NCI-H1694 (cell line): Measurements from ENCODE around the gene KCND2.
A peak's percentile ranks its signal among the peaks of the same experiment; 100 is the strongest.
"Not testable (repeated sequence)": the region's sequence is repeated elsewhere in the genome, so short reads cannot be mapped to it uniquely, and the experiment has no call there.

Experiments used
- DNase-seq: peaks from one replicate; lab custom pipeline; 2025; lab: John Stamatoyannopoulos, UW

KCND2 gene

DNA sequence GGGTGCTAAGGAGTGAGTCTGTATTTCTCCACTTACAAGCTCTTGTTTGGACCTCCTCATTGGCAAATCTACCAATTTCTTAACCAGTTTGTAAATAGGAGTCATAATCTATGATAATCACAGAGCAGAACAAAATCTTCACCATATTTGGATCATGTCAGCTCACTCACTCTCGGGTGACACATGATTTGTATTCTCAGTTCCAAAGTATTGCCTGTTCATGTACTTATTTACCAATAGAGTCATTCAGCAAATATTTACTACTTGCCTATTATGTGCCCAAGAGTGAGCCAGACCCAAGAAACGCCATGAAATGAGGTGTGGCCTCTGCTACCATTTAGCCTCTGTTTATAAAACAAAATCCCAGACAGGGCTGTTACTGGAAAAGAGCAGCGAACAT is 470.2 kb downstream of the KCND2 start:
- no peak for DNase-seq

DNA sequence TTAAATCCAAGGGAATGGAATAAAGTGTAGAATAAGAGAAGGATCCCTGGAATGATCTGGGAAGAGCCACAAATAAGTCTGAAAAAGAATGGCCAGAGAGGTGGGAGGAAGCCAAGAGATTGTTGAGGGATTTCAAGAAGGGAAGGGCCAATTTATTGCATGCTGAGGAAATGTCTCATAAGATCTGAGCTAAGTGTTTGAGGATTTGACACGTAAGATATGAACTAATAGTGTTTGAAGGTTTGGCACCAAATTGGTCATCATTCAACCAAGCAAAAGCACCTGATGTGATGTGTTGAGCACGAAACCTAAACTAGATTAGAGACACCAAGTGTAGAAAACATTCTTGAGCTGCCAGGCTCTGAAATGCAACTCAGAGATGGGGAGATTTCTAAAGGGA is 487.1 kb downstream of the KCND2 start:
- DNase-seq: no peak

DNA sequence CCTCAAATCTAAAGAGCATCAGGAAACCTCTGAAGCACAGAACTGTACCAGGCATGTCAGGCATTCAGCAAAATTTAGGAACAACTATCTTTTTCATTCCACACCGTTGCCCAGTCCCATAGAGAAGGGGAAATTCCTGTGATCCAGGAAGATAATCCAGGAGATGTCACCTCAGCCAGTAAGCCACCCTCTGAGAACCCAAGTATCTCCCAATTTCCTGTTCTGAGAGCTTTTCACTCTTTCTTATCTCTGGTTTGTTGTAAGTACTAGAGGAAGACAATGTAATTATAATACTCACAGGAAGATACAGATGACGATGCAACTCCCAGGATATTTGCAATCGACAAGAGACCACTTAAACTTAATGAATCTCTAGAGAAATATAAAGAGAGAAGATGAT is 487.9 kb downstream of the KCND2 start:
- DNase-seq: no peak

DNA sequence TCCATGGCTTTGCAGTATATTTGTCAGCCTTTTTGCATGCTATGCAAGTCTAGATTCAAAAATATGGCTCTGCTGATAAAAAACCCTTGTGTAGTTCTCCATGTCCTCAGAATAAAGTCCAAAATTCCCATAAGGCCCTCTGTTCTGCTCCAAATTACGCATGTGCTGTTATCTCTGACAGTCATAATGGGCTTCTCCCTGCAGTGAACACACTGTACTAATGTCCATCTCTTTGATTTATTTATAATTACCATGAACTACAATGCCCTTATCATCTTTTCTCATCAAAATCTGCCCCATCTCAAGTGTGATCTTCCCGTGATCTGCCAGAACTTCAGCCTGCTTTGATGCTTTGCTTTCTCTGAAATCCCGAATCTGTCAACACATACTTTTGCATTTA is 497.2 kb downstream of the KCND2 start:
- no peak for DNase-seq

DNA sequence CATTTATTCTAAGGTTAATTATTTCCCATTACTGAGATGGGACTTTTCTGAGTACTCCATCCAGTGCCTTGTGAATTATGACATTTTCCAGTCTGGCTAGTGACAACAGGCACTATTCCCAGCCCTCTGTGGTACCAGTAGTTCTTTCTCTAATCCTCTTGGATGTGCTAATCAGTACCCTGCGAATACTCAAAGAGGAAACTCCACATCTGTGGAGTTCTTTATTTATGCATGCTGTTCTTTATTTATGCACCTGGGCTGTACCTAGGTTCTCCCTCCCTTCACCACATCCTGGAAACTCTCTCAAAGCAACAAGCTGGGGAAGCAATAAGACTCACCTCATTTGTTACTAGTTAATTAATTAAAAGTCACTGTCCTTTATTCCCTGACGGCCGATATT is 501.5 kb downstream of the KCND2 start:
- DNase-seq: no peak

DNA sequence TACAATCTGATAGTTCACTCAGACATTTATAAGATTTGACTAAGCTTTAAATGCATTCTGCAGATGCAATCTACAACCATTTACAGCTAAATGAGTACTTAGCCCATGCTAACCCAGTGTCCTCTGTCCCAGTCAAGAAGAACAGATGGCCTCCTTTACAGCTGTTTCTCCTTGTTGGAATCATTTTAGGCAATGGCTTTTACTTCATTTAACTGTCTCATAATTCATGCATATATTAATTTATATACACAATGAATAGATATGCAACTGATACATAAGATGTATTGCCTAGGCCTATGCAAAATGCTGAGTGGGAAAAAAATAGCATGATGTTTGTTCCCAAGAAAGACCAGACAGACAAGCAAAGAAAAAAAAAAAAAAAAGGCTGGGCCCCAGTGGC is 502.8 kb downstream of the KCND2 start:
- no peak for DNase-seq

DNA sequence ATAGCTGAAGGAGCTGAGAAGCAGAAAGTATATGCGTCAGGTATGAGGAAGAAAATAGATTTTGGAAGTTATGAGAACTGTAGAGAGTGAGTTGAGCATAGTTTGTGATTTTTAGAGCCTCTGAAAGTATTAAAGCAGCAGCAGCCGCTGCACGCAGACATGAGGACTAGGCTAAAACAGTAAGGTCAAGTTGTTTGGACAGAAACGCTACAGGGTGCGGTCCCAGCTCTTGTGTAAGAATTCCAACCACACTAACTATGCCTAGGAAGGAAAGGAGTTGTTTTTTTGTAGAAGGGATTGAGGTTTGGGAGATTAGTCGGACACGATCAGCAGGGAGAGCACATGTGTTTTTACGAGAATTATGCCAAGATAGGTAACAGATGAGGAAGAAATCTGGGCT is 506.1 kb downstream of the KCND2 start:
- not testable (repeated sequence) for DNase-seq

DNA sequence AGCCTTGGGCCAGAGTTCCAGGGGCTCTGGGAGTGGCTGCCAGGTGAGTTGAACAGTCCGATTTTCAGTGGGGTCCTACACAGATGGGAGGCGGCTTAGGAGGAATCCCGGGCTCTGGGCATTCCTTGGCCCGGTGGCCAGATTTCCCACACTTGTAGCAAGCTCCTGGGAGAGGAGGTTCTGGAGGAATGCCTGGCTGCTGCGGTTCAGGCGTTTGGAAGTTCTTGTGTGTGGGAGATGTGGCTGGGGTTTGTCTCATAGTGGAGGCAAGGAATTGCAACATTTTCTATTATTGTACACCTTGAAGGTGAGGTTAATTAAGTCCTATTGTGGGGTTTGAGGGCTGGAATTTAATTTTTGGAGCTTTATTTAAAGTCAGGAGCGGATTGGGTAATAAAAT is 507.5 kb downstream of the KCND2 start:
- DNase-seq: not testable (repeated sequence)

DNA sequence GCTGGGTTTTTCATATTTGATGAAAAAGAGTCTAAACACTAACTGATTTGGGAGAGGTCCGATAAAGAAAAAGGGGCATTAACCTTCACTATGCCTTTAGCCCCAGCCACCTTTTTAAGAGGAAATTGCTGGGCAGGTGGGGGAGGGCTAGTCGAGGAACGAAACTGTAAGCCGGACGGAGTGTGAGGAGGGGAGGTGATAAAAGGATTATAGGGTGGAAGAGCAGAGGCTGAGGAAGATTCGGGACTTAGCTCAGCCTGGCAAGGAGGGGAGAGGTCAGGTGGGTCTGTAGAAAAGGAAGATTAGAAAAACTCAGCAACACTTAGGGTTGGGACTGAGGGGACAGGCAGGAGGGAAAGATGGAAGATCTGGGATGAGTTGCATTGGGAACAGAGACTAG is 508.0 kb downstream of the KCND2 start:
- no peak for DNase-seq

DNA sequence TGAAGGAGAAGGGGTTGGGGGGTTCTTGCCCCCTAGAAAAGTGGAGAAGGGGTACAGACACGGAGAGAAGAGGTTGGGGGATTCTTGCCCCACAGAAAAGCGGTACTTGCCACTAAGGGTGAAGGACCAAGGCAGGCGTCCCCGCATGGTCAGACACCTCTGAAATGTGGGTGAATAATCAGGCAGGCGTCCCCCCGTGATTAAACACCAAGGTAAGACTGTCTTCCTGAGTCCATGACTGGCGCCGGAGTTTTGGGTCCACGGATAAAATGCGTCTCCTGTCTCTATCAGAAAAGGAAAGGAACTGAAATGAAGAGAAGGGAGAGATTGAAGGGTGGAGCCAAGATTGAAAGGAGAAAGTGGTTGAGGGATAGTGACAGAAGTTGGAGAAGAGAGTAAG is 508.9 kb downstream of the KCND2 start:
- DNase-seq: not testable (repeated sequence)

DNA sequence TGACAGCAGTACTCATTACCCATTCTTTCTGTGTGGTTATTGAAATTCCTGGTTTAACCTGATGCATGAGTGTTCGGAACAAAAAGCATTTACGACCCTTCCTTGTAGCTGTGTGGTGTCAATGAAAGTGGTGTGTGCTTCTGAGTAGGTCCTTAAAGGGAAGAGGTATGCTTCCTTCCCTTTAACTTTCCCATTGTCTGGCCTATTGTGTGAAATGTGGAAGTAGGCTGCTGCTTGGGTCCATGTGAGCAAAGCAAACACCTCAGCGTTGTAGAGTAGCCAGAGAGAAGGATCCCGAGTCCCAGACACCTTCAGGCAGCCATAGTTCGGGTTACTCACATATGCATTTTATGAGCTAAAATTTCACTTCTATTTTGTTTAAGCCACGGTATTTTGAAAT is 510.3 kb downstream of the KCND2 start:
- no peak for DNase-seq

DNA sequence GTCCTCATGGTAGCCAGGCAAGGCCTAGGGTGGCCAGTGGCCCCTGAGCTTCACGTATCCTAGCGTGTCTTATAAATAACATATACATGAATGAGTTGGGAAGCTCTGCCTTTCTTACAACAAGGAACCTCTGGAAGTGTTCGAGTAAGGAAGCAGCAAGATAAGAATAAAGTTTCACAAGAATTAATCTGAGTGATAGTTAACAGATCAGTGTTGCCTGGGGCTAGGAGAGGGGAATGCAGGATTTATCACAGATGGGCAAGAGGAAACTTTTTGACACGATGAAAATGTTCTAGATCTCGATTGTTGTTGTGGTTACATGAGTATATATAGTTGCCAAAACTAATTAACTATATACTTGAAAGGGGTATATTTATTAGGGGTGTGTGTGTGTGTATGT is 510.7 kb downstream of the KCND2 start:
- DNase-seq: no peak

DNA sequence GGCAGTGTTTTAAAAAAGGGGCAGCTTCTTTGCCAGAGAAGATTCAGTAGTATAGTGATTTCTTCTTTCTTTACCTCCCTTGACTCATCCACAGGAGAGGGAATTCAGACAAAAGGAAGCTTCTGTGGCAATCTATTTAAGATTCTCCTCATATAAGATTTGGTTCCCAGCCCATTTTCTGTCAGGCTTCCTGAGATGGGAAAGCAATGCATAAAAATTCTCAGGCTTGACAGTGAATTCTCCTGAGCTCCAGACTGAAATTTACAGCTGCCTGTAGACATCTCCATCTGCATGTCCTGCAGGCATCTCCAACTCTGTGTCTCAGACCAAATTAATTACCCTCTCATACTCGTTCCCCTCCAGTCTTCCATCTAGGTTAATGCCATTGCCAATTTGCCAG is 512.1 kb downstream of the KCND2 start:
- DNase-seq: no peak

DNA sequence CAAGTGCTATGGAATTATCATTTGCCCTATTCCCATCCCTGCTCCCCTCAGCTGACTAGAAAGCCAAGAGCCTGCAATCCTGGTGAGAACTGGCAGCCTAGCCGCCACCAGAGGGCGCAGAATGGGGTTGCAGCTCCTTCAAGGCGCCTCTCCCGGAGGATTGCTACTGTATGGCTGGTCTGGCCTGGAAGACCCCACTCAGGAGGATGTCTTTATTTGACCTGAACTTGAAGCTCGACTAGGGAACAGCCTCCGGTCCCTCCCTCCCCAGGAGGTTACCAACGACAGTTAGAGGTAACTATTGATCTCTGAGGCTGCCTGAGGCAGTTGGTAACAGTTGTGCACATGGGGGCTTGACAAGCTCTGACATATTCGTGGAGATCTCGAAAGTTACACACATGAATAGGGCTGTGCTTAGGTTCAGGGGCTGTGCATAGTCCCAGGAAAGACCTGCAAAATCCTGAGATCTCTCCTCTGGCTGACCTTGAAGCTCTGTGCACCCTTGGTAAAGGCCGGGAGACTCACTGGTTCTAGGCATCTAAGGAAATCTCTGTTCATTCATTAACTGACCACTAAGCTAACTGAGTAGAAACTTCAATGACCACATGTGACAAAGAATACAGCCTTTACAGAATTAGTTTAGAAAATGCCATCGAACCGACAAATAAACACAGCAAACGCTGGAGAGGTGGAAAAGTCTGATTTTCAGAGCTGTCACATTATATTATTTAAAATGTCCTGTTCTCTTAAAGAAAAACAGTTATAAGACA is 519.3 kb downstream of the KCND2 start:
- peak; percentile 56 for DNase-seq

DNA sequence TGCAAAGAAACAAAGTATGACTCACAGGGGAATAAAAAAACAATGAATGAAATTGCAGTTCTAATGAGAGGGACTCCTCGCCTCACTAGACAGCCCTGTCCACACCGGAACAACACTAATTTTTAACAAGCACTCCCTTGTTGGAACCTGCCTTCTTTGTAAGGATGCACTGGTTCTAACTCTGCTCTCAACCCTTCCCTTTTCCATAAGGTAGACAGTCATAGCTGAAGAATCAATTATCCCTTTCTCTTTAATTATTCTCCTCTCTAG is 519.8 kb downstream of the KCND2 start:
- no peak for DNase-seq

DNA sequence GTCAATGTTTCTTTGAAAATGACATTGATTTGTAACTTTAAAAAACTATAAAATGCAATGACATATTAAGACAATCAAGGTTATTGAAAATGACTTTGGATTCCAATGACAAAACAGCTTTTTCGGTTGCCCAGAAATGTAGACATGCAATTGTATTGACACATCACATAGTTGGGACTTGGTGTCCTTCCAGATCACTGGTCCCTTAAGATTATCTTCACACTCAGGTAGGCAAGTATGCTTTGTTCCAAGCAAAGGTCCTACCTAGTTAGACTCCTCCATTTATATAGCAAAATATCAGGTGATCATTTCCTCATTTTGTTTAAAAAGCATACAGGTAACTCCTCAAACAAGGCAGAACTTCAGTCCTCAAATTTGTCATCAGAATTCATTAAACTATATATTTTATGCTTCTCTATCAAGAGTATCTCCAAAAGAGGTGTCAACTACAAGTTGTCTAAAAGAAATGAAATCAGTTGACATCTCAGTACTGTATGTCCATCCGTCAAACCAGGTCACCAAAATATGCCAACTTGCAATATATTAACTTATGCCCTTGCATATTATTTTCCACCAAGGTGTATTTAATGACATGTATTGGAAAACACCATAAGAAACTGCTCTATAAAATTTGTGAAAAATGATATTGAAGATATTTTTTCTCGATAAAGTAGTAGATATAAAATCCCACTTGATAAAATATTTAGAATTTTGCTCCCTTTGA is 520.4 kb downstream of the KCND2 start:
- DNase-seq: no peak

DNA sequence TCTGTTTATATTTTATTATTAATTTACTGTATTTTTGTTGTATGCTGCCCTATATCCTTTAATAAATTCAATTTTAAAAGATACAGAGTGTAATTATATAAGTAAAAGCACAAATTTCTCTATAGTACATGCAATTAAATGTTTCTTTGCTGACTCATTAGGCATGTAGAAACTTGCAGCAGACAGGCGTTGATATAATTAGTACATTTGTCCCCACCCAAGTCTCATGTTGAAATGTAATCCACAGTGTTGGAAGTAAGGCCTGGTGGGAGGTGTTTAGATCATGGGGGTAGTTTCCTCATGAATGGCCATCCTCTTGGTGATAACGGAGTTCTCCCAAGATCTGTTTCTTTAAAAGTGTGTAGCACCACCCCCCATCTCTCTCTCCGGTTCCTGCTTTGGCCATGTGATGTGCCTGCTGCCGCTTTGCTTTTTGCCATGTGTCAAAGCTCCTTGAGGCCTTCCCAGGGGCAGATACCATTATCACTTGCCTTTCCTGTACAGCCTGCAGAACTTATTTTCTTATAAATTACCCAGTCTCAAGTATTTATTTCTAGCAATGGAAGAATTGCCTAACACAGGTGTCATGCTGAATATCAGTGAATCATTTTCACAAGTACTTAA is 521.2 kb downstream of the KCND2 start:
- DNase-seq: no peak

DNA sequence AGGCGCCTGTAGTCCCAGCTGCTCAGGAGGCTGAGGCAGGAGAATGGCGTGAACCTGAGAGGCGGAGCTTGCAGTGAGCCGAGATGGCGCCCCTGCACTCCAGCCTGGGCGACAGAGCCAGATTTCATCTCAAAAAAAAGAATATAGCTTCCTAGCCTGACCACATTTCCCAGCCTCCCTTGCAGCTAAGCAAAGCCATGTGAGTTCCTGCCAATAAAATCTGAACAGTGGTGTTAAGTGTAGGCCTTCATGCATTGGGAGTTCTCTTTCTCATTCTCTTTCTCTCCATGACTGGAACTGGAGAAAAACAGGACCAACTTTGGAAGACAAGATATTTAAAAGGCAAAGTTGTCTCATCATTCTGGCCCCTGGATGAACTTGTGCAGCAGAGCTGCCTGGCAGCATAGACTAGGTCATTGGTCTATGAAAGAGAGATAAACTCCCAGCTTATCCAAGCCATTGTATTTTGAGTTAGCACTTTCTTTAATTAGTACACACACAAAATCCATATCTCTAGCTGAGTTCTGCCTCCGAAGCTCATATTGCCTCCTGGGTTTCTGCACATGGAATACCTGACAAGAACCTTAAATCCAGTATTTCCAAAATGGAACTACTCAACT is 524.2 kb downstream of the KCND2 start:
- no peak for DNase-seq

DNA sequence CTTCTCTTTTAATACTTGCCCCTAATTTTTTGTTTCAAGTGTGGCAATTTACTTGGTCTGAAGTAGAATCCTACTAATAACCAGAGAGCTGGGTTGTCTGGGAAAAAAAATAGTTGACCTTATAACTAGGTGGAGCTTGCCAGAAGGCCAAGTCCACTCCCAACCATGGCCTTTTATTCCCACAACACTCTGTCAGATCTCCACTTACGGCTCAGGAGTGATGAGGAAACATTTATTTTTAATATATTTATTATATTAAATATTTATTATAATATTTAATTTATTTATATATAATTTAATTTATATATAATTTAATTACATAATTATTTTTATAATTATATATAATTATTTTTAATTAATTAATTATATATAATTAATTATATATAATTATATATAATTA is 526.2 kb downstream of the KCND2 start:
- no peak for DNase-seq
